Heart left ventricle (tissue), 16 donors: ENCODE results near the gene BRME1. TPM values are rescaled to one million over a fixed set of nuclear protein-coding genes. Genes with fewer than 3 reads are reported as not detected.

ENCODE experiments used
- ATAC-seq, 4 donors: fragments of 200-7000 bp; cut with Tn5 transposase; one replicate each; pipeline ENCODE4 v1.9.1; 2020 to 2022; ENCODE audit warnings: moderate library complexity in 4 of 4, mild to moderate bottlenecking in 3 of 4, moderate number of reproducible peaks in 1 of 4
- DNase-seq, 5 donors: peaks; one replicate each; pipeline ENCODE4 v3.0.0-alpha.2; 2020
- H3K27ac ChIP-seq, 12 donors: fragments of 200-600 bp; sonication (generic) in 4 of 12; one replicate each; pipeline versions ENCODE4 v1.5.0 to v1.8.0; 2016 to 2022; ENCODE audit warnings: mild to moderate bottlenecking in 2 of 12
- H3K27me3 ChIP-seq, 9 donors: fragments of 200-600 bp; sonication (generic) in 2 of 9; one replicate each; pipeline versions ENCODE4 v1.5.1 to v1.8.0; 2016 to 2022; ENCODE audit warnings: mild to moderate bottlenecking in 3 of 9
- H3K36me3 ChIP-seq, 9 donors: fragments of 200-600 bp; sonication (generic) in 2 of 9; one replicate each; pipeline versions ENCODE4 v1.5.0 to v1.8.0; 2018 to 2022; ENCODE audit warnings: mild to moderate bottlenecking in 2 of 9
- H3K4me1 ChIP-seq, 12 donors: fragments of 200-600 bp; sonication (generic) in 4 of 12; one replicate each; pipeline versions ENCODE4 v1.5.0 to v1.8.0; 2016 to 2022; ENCODE audit warnings: mild to moderate bottlenecking in 3 of 12
- H3K4me3 ChIP-seq, 12 donors: fragments of 200-600 bp; sonication (generic) in 4 of 12; one replicate each; pipeline versions ENCODE4 v1.5.0 to v1.8.0; 2017 to 2022; ENCODE audit warnings: mild to moderate bottlenecking in 9 of 12, moderate library complexity in 4 of 12
- H3K9me3 ChIP-seq, 12 donors: fragments of 200-600 bp; sonication (generic) in 4 of 12; one replicate each; pipeline versions ENCODE4 v1.5.0 to v1.8.0; 2016 to 2022; ENCODE audit warnings: mild to moderate bottlenecking in 1 of 12
- CTCF ChIP-seq, 12 donors: fragments of 200-600 bp; sonication (generic) in 4 of 12; IDR thresholded peaks; one replicate each; pipeline versions ENCODE4 v1.5.0 to v1.8.0; 2018 to 2022; ENCODE audit warnings: antibody characterized with exemption in 12 of 12, mild to moderate bottlenecking in 5 of 12
- POLR2A ChIP-seq, 2 donors: fragments of 450-650 bp; IDR thresholded peaks; one replicate each; pipeline ENCODE4 v1.6.1; 2017; ENCODE audit warnings: antibody characterized with exemption in 2 of 2, mild to moderate bottlenecking in 2 of 2, moderate library complexity in 2 of 2
- WGBS, 4 donors: extraction: QIAGEN DNeasy Blood & Tissue Kit in 2 of 4; methylation state at CpG; one replicate each; pipeline versions ENCODE4 v1.1.5 to v1.1.7; 2013 to 2018; 5-methylcytosine and 5-hydroxymethylcytosine counted together
- intact Hi-C, 10 donors: fragments of 100-400 bp; cut with DNase I; formaldehyde crosslinking; loops; one replicate each; pipeline versions ENCODE4 v1.11.1 to v1.14.2; 2022
- polyA plus RNA-seq, 2 donors: library from polyadenylated mRNA; stranded (reverse); fragments of 200-250 nt; gene quantifications; one replicate each; pipeline ENCODE4 v1.2.3, GENCODE V29; 2013
- total RNA-seq, 9 donors: library from RNA; depleted of rRNA in 2 of 9; stranded (reverse); fragments of >200 nt in 2 of 9; fragmentation: NEBNext Ultra II Directional in 3 of 9; extraction: Animal tissue kit (Norgen Biotek cat#: 25700) in 3 of 9; gene quantifications; one replicate each; pipeline versions ENCODE4 v1.1.0 to v1.2.4, GENCODE V29; 2016 to 2023
- donor health status: ischemic (EF 13 %, LVEDD 7.1; RV severe dilation, severe dysfunction).
- donor health status: healthy with polysubstance abuse.
- donor health status: DM: no; HTN: yes; CAD: no.
- donor health status: DM: no; HTN: no; CAD: no.
- donor health status: ischemic (EF 25% LVEDD 6.9; RV normal size, moderate dysfunction).
- donor health status: ischemic (EF 25% LVEDD 5.7; RV mildly dilated, moderate dysfunction).
- donor health status: healthy.
- donor health status: DM: yes; HTN: yes; CAD: no.
- donor health status: ischemic (EF 35%, LVEDD 5.7; RV mildly dilated, moderate dysfunction).
- donor health status: nonischemic (EF 11% LVEDD 7.7; RV severe dilation, severe dysfunction).
- donor health status: DM: yes; HTN: yes; CAD: no.
- donor health status: PGD.
- donor health status: ischemic (EF 29% LVEDD 5.4; RV normal size, mild dysfunction).
- donor health status: nonischemic (EF 23%, LVEDD 6.1; RV moderate dilation, normal function).

Gene BRME1
- total and polyA plus RNA-seq, 11 donors, result 0.23 to 1.2 (median 0.70) TPM; not detected in 2

GRCh38 chr19:13892870-13893269 lies 13.0 kb downstream of the BRME1 start:
- WGBS, 4 donors, result 72 to 81% (median 77%) methylated on average over 9 of the region's 9 CpGs
- intact Hi-C loops, result no loop called here
- Histone ChIP-seq H3K4me3 (no peak overlapping the region), H3K9me3 (no peaks in the 10 kb centered on the region), H3K27me3 (no peaks in the 10 kb centered on the region), H3K27ac (no peak overlapping the region), H3K36me3 (no peaks in the 10 kb centered on the region), H3K4me1 (no peaks in the 10 kb centered on the region)
- ATAC-seq (no peak), DNase-seq (no peak)
- TF ChIP-seq CTCF (IDR thresholded peaks at IDR 0.05), result no peak
- no peak for TF ChIP-seq POLR2A (IDR thresholded peaks at IDR 0.05)

DNA sequence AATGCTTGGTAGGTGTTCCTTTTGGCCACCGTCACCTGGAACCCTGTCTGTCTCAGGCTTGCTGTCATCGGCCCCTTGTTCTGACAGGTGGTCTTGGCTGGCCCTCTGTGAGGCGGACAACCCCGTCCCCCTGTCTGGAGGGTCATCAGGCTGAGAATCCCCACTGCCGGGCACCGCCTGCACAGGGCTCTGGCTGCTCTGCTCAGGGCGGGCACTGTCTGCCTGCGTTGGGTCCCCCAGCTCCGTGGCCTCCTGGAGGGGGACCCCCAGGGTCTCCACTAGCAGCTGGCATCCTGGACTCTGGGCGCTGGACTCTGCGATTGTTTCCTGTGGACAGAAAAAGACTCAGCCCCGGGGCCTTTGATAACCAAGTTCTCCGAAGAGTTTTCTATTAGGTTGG lies 15.8 kb downstream of the BRME1 start:
- H3K27ac ChIP-seq, result no peak overlapping the region
- H3K36me3 ChIP-seq, result no peaks in the 10 kb centered on the region
- ATAC-seq, result no peak
- no peak for DNase-seq
- intact Hi-C loops, result no loop called here
- TF ChIP-seq POLR2A (IDR thresholded peaks at IDR 0.05) (no peak), CTCF (IDR thresholded peaks at IDR 0.05) (no peak)
- H3K4me3 ChIP-seq, result no peak overlapping the region
- H3K27me3 ChIP-seq, result no peaks in the 10 kb centered on the region
- no peaks in the 10 kb centered on the region for H3K9me3 ChIP-seq
- H3K4me1 ChIP-seq, result peaks cover 0 to 4% (median 0%) of the 10 kb centered on the region in 12 donors
- whole genome bisulfite sequencing, 4 donors, result 87 to 93% (median 91%) methylated on average over 4 to 13 of the region's 13 CpGs

GRCh38 chr19:13888281-13888680 lies 17.6 kb downstream of the BRME1 start:
- no peak for ATAC-seq
- Histone ChIP-seq H3K27me3 (no peaks in the 10 kb centered on the region), H3K9me3 (no peaks in the 10 kb centered on the region), H3K27ac (no peak overlapping the region), H3K36me3 (no peaks in the 10 kb centered on the region), H3K4me1 (peaks cover 0 to 8% (median 0%) of the 10 kb centered on the region in 12 donors), H3K4me3 (no peak overlapping the region)
- intact Hi-C loops, result loop anchor here in 5 of 10 donors (10.0 kb wide), 3 partner anchors 157 to 457 kb away; no protein-coding TSS in a partner anchor
- no peak for DNase-seq
- 90 to 94% (median 92%) methylated on average over 9 to 16 of the region's 16 CpGs for WGBS, 4 donors
- TF ChIP-seq POLR2A (IDR thresholded peaks at IDR 0.05), result no peak
- no peak for TF ChIP-seq CTCF (IDR thresholded peaks at IDR 0.05)

DNA sequence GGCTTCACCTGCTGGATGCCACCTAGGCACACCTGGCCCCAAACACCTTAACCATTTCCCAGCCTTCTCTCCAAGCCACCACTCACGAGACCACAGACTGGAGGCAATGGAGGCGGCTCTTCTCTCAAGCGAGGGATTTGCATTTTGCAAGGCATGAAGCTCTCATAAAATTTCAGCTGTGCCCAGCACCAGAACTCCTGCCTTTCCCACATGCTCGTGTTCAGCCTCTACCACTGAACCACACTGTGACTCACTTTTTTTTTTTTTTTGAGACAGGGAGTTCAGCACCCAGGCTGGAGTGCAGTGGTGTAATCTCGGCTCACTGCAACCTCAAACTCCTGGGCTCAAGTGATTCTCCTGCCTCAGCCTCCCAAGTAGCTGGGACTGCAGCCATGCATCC lies 18.4 kb downstream of the BRME1 start:
- WGBS, 4 donors, result 73 to 86% (median 80%) methylated on average over 5 of the region's 5 CpGs
- TF ChIP-seq CTCF (IDR thresholded peaks at IDR 0.05) (no peak), POLR2A (IDR thresholded peaks at IDR 0.05) (no peak)
- intact Hi-C loops, result loop anchor here in 5 of 10 donors (10.0 kb wide), 3 partner anchors 157 to 457 kb away; no protein-coding TSS in a partner anchor

More for the DNA sequence above, 18.4 kb downstream of the BRME1 start:
- H3K4me3 ChIP-seq, result no peak overlapping the region
- DNase-seq (no peak), ATAC-seq (no peak)
- no peak overlapping the region for H3K27ac ChIP-seq
- H3K9me3 ChIP-seq, result no peaks in the 10 kb centered on the region
- no peaks in the 10 kb centered on the region for H3K27me3 ChIP-seq
- H3K36me3 ChIP-seq, result no peaks in the 10 kb centered on the region
- H3K4me1 ChIP-seq, result peaks cover 0 to 8% (median 0%) of the 10 kb centered on the region in 12 donors
